H9 (cell line): ENCODE data around the gene TMEM140. TPM values are rescaled to one million over a fixed set of nuclear protein-coding genes. Genes with fewer than 3 reads are reported as not detected.

Source experiments
- DNase-seq: peaks from one replicate; pipeline ENCODE4 v3.0.0-alpha.2; 2017
- H2AFZ ChIP-seq: one replicate; pipeline ENCODE4 v1.6.1; 2013; ENCODE audit warnings: mild to moderate bottlenecking, low read length, control low read depth, moderate library complexity
- H2AK5ac ChIP-seq: 2 replicates; pipeline ENCODE4 v1.6.1; 2013; ENCODE audit warnings: low read length, control low read depth, mixed read lengths; ENCODE audit not compliant: insufficient read length
- H2BK120ac ChIP-seq: one replicate; pipeline ENCODE4 v1.6.1; 2013; ENCODE audit warnings: low read depth, mild to moderate bottlenecking, low read length, control low read depth, inconsistent platforms; ENCODE audit not compliant: poor library complexity, severe bottlenecking
- H2BK12ac ChIP-seq: 2 replicates; pipeline ENCODE4 v1.6.1; 2013; ENCODE audit warnings: low read length, control low read depth, mixed read lengths, low read depth; ENCODE audit not compliant: insufficient read length
- H2BK15ac ChIP-seq: 2 replicates; pipeline ENCODE4 v1.6.1; 2013; ENCODE audit warnings: low read depth, low read length, control low read depth
- H2BK20ac ChIP-seq: one replicate; pipeline ENCODE4 v1.6.1; 2013; ENCODE audit warnings: low read depth, mild to moderate bottlenecking, low read length, control low read depth, inconsistent platforms; ENCODE audit not compliant: poor library complexity, severe bottlenecking
- H2BK5ac ChIP-seq: 2 replicates; pipeline ENCODE4 v1.6.1; 2013; ENCODE audit warnings: low read length, control low read depth, mixed read lengths; ENCODE audit not compliant: insufficient read length
- H3K14ac ChIP-seq: 2 replicates; pipeline ENCODE4 v1.6.1; 2013; ENCODE audit warnings: low read length, control low read depth; ENCODE audit not compliant: insufficient read depth
- H3K18ac ChIP-seq: 2 replicates; pipeline ENCODE4 v1.6.1; 2013; ENCODE audit warnings: low read depth, mild to moderate bottlenecking, mixed read lengths, low read length, control low read depth; ENCODE audit not compliant: insufficient read length
- H3K23ac ChIP-seq: 2 replicates; pipeline ENCODE4 v1.6.1; 2013; ENCODE audit warnings: low read length, control low read depth, mixed read lengths, low read depth; ENCODE audit not compliant: insufficient read length
- H3K23me2 ChIP-seq: 2 replicates; pipeline ENCODE4 v1.6.1; 2013; ENCODE audit warnings: low read depth, mild to moderate bottlenecking, mixed read lengths, low read length, control low read depth; ENCODE audit not compliant: insufficient read length, poor library complexity, severe bottlenecking
- H3K27ac ChIP-seq: 2 replicates; pipeline ENCODE4 v1.5.1; 2013; ENCODE audit warnings: low read length, control low read depth, mixed read lengths, low read depth; ENCODE audit not compliant: insufficient read length
- H3K27me3 ChIP-seq: 2 replicates; pipeline ENCODE4 v1.6.1; 2013; ENCODE audit warnings: low read length, control low read depth, inconsistent platforms; ENCODE audit not compliant: insufficient read depth
- H3K4ac ChIP-seq: 2 replicates; pipeline ENCODE4 v1.6.1; 2013; ENCODE audit warnings: low read depth, mild to moderate bottlenecking, control low read depth, inconsistent platforms, low read length, moderate library complexity
- H3K4me1 ChIP-seq: 2 replicates; pipeline ENCODE4 v1.6.1; 2013; ENCODE audit warnings: low read length, control low read depth, inconsistent platforms; ENCODE audit not compliant: insufficient read depth
- H3K4me2 ChIP-seq: 2 replicates; pipeline ENCODE4 v1.6.1; 2013; ENCODE audit warnings: low read length, control low read depth, mixed read lengths; ENCODE audit not compliant: insufficient read length, insufficient read depth
- H3K56ac ChIP-seq: 2 replicates; pipeline ENCODE4 v1.6.1; 2013; ENCODE audit warnings: low read depth, mild to moderate bottlenecking, mixed read lengths, low read length, control low read depth; ENCODE audit not compliant: insufficient read length
- H3K79me1 ChIP-seq: 2 replicates; pipeline ENCODE4 v1.6.1; 2013; ENCODE audit warnings: low read depth, mild to moderate bottlenecking, moderate library complexity, low read length, control low read depth, inconsistent platforms; ENCODE audit not compliant: insufficient read depth, poor library complexity, severe bottlenecking
- H3K79me2 ChIP-seq: 2 replicates; pipeline ENCODE4 v1.6.1; 2013; ENCODE audit warnings: low read length, control low read depth, inconsistent platforms; ENCODE audit not compliant: insufficient read depth
- H3K9ac ChIP-seq: 2 replicates; pipeline ENCODE4 v1.6.1; 2013; ENCODE audit warnings: low read length, control low read depth, mixed read lengths; ENCODE audit not compliant: insufficient read length; ENCODE audit errors: extremely low read depth
- H3K9me3 ChIP-seq: one replicate; pipeline ENCODE4 v1.6.1; 2013; ENCODE audit warnings: low read depth, low read length, inconsistent platforms; ENCODE audit not compliant: control insufficient read depth
- H3T11ph ChIP-seq: one replicate; pipeline ENCODE4 v1.6.1; 2013; ENCODE audit warnings: mild to moderate bottlenecking, low read length, control low read depth, inconsistent platforms
- H4K20me1 ChIP-seq: one replicate; pipeline ENCODE4 v1.6.1; 2013; ENCODE audit not compliant: control insufficient read depth, insufficient read length, insufficient read depth
- H4K5ac ChIP-seq: 2 replicates; pipeline ENCODE4 v1.6.1; 2013; ENCODE audit warnings: low read depth, mild to moderate bottlenecking, mixed read lengths, low read length, control low read depth; ENCODE audit not compliant: insufficient read length
- H4K8ac ChIP-seq: replicated peaks from 2 replicates; pipeline ENCODE4 v1.6.1; 2013; ENCODE audit warnings: low read length, control low read depth, mixed read lengths, low read depth; ENCODE audit not compliant: insufficient read length
- H4K91ac ChIP-seq: 2 replicates; pipeline ENCODE4 v1.6.1; 2013; ENCODE audit warnings: low read depth, mild to moderate bottlenecking, moderate library complexity, mixed read lengths, low read length, control low read depth; ENCODE audit not compliant: insufficient read length
- H3K27ac Mint-ChIP-seq, 3 experiments: 2 replicates in 2 of 3; 3 replicates in 1 of 3; pipeline ENCODE4 v1.8.0; 2020 to 2021; ENCODE audit warnings: mixed read lengths in 3 of 3, mild to moderate bottlenecking in 1 of 3, moderate library complexity in 1 of 3
- H3K27me3 Mint-ChIP-seq: 2 replicates; pipeline ENCODE4 v1.8.0; 2021; ENCODE audit warnings: low read depth, mild to moderate bottlenecking, moderate library complexity, mixed read lengths
- H3K36me3 Mint-ChIP-seq, 3 experiments: 2 replicates in 2 of 3; 3 replicates in 1 of 3; pipeline ENCODE4 v1.8.0; 2020 to 2021; ENCODE audit warnings: low read depth in 3 of 3, mixed read lengths in 3 of 3; ENCODE audit not compliant: insufficient read depth in 1 of 3
- H3K4me1 Mint-ChIP-seq, 2 experiments: 2 replicates each; pipeline ENCODE4 v1.8.0; 2020; ENCODE audit warnings: mixed read lengths in 2 of 2
- H3K4me3 Mint-ChIP-seq, 2 experiments: 2 replicates in 1 of 2; 3 replicates in 1 of 2; pipeline ENCODE4 v1.8.0; 2020 to 2021; ENCODE audit warnings: mild to moderate bottlenecking in 2 of 2, mixed read lengths in 2 of 2, moderate library complexity in 1 of 2
- H3K9me3 Mint-ChIP-seq, 2 experiments: 2 replicates in 1 of 2; 3 replicates in 1 of 2; pipeline ENCODE4 v1.8.0; 2020; ENCODE audit warnings: mild to moderate bottlenecking in 2 of 2, mixed read lengths in 2 of 2, moderate library complexity in 1 of 2
- CTCF ChIP-seq: fragments of 200-600 bp; sonication (generic); conservative IDR thresholded peaks from 3 replicates; pipeline ENCODE4 v1.8.0; 2021; ENCODE audit warnings: antibody characterized with exemption, mild to moderate bottlenecking
- WGBS: extraction: QIAGEN DNeasy Blood & Tissue Kit; methylation state at CpG from one replicate; pipeline ENCODE4 v1.1.7; 2013; ENCODE audit warnings: missing lambda C conversion rate, low lambda C conversion rate, mixed read lengths; ENCODE audit not compliant: insufficient read length; ENCODE audit errors: extremely low coverage; 5-methylcytosine and 5-hydroxymethylcytosine counted together
- total RNA-seq: library from RNA; stranded (reverse); gene quantifications from 2 replicates; pipeline ENCODE4 v1.2.1, GENCODE V29; 2021

TMEM140 gene
- total RNA-seq, 1 experiment from 2014 or later: not detected

- WGBS: no CpG with 5 or more reads among the region's 10 CpGs
These were observed 45.8 kb downstream of the TMEM140 start for GRCh38 chr7:135193615-135194081.

More at GRCh38 chr7:135193615-135194081, 45.8 kb downstream of the TMEM140 start:
- peak overlapping the region in 2 of 3 experiments; percentile 35 to 72; a peak in 3 of 7 replicates for H3K27ac Mint-ChIP-seq
- H3K4me3 Mint-ChIP-seq: no peak overlapping the region
- H3K9me3 ChIP-seq: no peaks in the 10 kb centered on the region
- no peak overlapping the region for H3K4me2 ChIP-seq
- no peak overlapping the region for H3K4ac ChIP-seq
- no peaks in the 10 kb centered on the region for H4K20me1 ChIP-seq
- no peak overlapping the region for H2BK12ac ChIP-seq
- no peaks in the 10 kb centered on the region for H3K79me2 ChIP-seq
- no peak overlapping the region for H4K8ac ChIP-seq
- peaks cover 6 to 53% (median 27%) of the 10 kb centered on the region in 3 experiments for H3K36me3 Mint-ChIP-seq
- H4K5ac ChIP-seq: no peak overlapping the region
- DNase-seq: no peak
- H2BK20ac ChIP-seq: no peak overlapping the region
- H3K9me3 Mint-ChIP-seq: no peaks in the 10 kb centered on the region
- no peak overlapping the region for H2BK15ac ChIP-seq
- no peaks in the 10 kb centered on the region for H3K27me3 ChIP-seq
- no peak overlapping the region for H3K23ac ChIP-seq
- no peak overlapping the region for H3K14ac ChIP-seq
- no peak overlapping the region for H4K91ac ChIP-seq
- no peaks in the 10 kb centered on the region for H3K79me1 ChIP-seq
- no peak overlapping the region for H3K9ac ChIP-seq
- no peak overlapping the region for H3T11ph ChIP-seq
- no peaks in the 10 kb centered on the region for H3K27me3 Mint-ChIP-seq
- H2AK5ac ChIP-seq: no peak overlapping the region
- H3K18ac ChIP-seq: no peak overlapping the region
- no peaks in the 10 kb centered on the region for H3K4me1 Mint-ChIP-seq
- TF ChIP-seq CTCF: no peak
- H3K4me1 ChIP-seq: no peaks in the 10 kb centered on the region
- H2AFZ ChIP-seq: no peak overlapping the region
- no peak overlapping the region for H3K27ac ChIP-seq
- no peaks in the 10 kb centered on the region for H3K23me2 ChIP-seq
- no peak overlapping the region for H3K56ac ChIP-seq
- no peak overlapping the region for H2BK120ac ChIP-seq
- H2BK5ac ChIP-seq: no peak overlapping the region
